Gastrocnemius medialis (tissue), 4 donors: ENCODE data around the gene GABRA5.

Experiments
- CTCF ChIP-seq, 5 experiments: fragments of 450-650 bp in 3 of 5; fragments of 200-600 bp in 2 of 5; sonication (generic) in 2 of 5; IDR thresholded peaks in 4 of 5; conservative IDR thresholded peaks in 1 of 5; 1 replicate in 4 of 5; 2 replicates in 1 of 5; pipeline ENCODE4 v1.5.1; 2016 to 2019; ENCODE audit warnings: antibody characterized with exemption in 5 of 5, mild to moderate bottlenecking in 3 of 5, moderate library complexity in 3 of 5
- POLR2A ChIP-seq, 2 donors: fragments of 450-650 bp; IDR thresholded peaks; one replicate each; pipeline ENCODE4 v1.6.1; 2017; ENCODE audit warnings: antibody characterized with exemption in 2 of 2, mild to moderate bottlenecking in 2 of 2, moderate library complexity in 2 of 2

GRCh38 chr15:26842391-26842790 is 24.5 kb upstream of the GABRA5 start:
- TF ChIP-seq CTCF (IDR thresholded peaks at IDR 0.05 in 4 of 5, conservative IDR thresholded peaks at IDR 0.05 in 1 of 5) (no peak), POLR2A (IDR thresholded peaks at IDR 0.05) (no peak)
